ENCODE measurements around the gene SLC18A2. TPM values are rescaled to one million over a fixed set of nuclear protein-coding genes. Genes with fewer than 3 reads are reported as not detected.

SLC18A2 gene
- total RNA-seq, 1 donor from 2014 or later = 0.88 TPM

GRCh38 chr10:117327262-117327661, 86.3 kb downstream of the SLC18A2 start:
- Mint-ChIP-seq H3K4me3 (no peak overlapping the region), H3K27ac (no peak overlapping the region), H3K9me3 (peaks cover 6% of the 10 kb centered on the region), H3K27me3 (ENCODE audit: insufficient read depth, low read depth) (no peaks in the 10 kb centered on the region), H3K36me3 (peaks cover 16% of the 10 kb centered on the region), H3K4me1 (no peaks in the 10 kb centered on the region)
- Histone ChIP-seq H3K4me1 (peaks cover 17% of the 10 kb centered on the region), H3K27ac (no peak overlapping the region), H3K27me3 (no peaks in the 10 kb centered on the region), H3K79me2 (ENCODE audit: low read depth) (peaks cover 29% of the 10 kb centered on the region), H3K9ac (no peak overlapping the region), H3K4me2 (no peak overlapping the region), H2AFZ (replicated peaks) (no peak overlapping the region), H4K20me1 (ENCODE audit: low read depth) (no peaks in the 10 kb centered on the region), H3K4me3 (no peak overlapping the region), H3K36me3 (no peaks in the 10 kb centered on the region), H3K9me3 (ENCODE audit: low read depth) (no peaks in the 10 kb centered on the region), H3F3A (ENCODE audit: low read depth) (no peaks in the 10 kb centered on the region)
- DNase-seq (ENCODE audit: low spot score) = no peak
- TF ChIP-seq CTCF (IDR thresholded peaks at IDR 0.05) (no peak), EZH2phosphoT487 (IDR thresholded peaks at IDR 0.05) (no peak), EZH2 (IDR thresholded peaks at IDR 0.05) (no peak)

Other genes starting within 250 kb of the SLC18A2 start
- 13.2 and 17.3 TPM in 2 replicates for gene SHTN1, start 235.9 kb upstream of the SLC18A2 start, total RNA-seq (ENCODE audit: low replicate concordance)
- gene VAX1, start 102.8 kb upstream of the SLC18A2 start, total RNA-seq (ENCODE audit: low replicate concordance) = 0.25 TPM in 1 of 2 replicates, not detected in the other
- not detected in 2 replicates for gene KCNK18, start 43.6 kb upstream of the SLC18A2 start, total RNA-seq (ENCODE audit: low replicate concordance)
- gene PDZD8, start 134.3 kb downstream of the SLC18A2 start, total RNA-seq (ENCODE audit: low replicate concordance) = 18.8 and 20.1 TPM in 2 replicates